ENCODE data around the gene METTL3.

DNA sequence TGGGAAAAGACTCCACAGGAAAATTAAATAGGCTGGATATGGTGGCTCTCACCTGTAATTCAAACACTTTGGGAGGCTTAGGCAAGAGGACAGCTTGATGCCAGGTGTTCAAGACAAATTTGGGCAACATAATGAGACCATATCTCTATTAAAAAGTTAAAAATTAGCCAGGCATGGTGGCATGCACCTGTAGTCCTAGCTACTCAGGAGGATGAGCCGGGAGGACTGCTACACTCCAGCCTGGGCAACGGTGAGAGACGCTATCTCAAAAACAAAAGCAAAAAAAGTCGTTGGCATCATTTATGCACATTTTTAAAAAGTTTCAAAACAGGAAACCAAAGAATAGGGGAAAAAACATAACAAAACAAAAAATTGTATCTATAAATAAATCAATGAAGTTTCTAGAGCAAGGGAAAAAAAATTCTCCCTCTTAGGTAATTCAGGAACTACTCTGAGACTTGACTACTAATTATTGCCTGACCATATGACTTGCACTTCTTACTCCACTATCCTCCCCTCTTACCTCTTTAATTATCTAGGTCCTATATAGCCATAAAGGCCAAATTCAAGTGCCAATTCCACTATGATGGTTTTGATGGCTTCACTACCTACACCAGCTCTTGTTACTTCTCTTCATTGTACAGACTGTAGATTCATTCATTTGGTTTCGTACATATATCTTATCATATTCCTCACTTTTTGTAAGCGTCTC, 1.6 kb downstream of the METTL3 start:
- TF ChIP-seq POLR2AphosphoS5 (IDR thresholded peaks at IDR 0.05; ENCODE audit: low read depth, low read length) (no peak), POLR2A (IDR thresholded peaks at IDR 0.05; ENCODE audit: low read depth, low read length) (no peak), TAF1 (IDR thresholded peaks at IDR 0.05; ENCODE audit: low read depth, low read length) (no peak), POU2F2 (IDR thresholded peaks at IDR 0.05; ENCODE audit: low read depth, low read length) (no peak), SPI1 (IDR thresholded peaks at IDR 0.05; ENCODE audit: low read depth, low read length) (no peak), PAX5 (IDR thresholded peaks at IDR 0.05; ENCODE audit: insufficient read depth, low read length, severe bottlenecking) (no peak)
